Measurements from ENCODE around the gene CAMTA1. TPM values are rescaled to one million over a fixed set of nuclear protein-coding genes. Genes with fewer than 3 reads are reported as not detected.
"Not testable (repeated sequence)": the region's sequence is repeated elsewhere in the genome, so short reads cannot be mapped to it uniquely, and the experiment has no call there.

CAMTA1 gene
- total RNA-seq, 1 experiment from 2014 or later = 50.3 TPM

DNA sequence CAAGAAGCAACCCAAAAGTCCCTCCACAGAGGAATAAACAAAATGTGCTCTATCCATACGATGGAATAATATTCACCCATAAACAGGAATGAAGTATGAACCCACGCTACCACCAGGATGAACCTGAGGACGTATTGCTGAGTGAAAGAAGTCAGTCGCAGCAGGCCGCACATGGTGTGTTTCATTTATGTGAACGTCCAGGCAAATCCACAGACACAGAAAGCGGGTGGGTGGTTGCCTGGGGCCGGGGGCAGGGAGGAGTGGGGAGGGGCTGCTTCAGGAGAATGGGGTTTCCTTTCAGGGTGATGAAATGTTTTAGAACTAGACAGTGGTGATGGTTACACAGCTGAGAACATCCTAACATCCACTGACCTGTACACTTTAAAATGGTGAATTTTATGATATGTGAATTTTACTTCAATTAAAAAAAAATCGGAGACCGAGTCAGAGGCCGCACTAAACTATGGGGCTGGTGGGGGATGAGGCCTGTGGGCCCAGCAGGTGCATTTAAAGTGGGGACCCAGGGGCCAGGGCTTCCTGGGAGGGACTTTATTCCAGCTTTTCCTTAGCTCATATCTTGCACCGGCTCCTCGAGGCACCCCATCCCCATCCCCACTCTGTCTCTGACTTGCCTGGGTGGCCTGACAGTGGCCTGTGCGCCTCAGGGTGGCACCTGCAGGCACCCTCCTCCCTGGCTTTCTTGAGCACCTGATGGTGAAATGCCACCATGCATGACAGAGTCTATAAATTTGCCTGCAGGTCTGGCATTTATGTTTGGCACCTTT lies 593.3 kb downstream of the CAMTA1 start:
- Mint-ChIP-seq H3K27ac (ENCODE audit: unreplicated experiment) (no peak overlapping the region), H3K27me3 (ENCODE audit: unreplicated experiment) (peaks cover 30% of the 10 kb centered on the region), H3K36me3 (ENCODE audit: insufficient read depth, unreplicated experiment) (no peaks in the 10 kb centered on the region), H3K9me3 (ENCODE audit: low read depth, unreplicated experiment) (no peaks in the 10 kb centered on the region), H3K4me1 (ENCODE audit: low read depth, unreplicated experiment) (no peaks in the 10 kb centered on the region), H3K4me3 (ENCODE audit: low read depth, unreplicated experiment) (no peak overlapping the region)
- no peak for DNase-seq
- intact Hi-C loops (cut with micrococcal nuclease; ENCODE audit: unreplicated experiment) = no loop called here
- no TSS peak for BruUV-seq (replicated peaks)
- TF ChIP-seq, protein P1, sequence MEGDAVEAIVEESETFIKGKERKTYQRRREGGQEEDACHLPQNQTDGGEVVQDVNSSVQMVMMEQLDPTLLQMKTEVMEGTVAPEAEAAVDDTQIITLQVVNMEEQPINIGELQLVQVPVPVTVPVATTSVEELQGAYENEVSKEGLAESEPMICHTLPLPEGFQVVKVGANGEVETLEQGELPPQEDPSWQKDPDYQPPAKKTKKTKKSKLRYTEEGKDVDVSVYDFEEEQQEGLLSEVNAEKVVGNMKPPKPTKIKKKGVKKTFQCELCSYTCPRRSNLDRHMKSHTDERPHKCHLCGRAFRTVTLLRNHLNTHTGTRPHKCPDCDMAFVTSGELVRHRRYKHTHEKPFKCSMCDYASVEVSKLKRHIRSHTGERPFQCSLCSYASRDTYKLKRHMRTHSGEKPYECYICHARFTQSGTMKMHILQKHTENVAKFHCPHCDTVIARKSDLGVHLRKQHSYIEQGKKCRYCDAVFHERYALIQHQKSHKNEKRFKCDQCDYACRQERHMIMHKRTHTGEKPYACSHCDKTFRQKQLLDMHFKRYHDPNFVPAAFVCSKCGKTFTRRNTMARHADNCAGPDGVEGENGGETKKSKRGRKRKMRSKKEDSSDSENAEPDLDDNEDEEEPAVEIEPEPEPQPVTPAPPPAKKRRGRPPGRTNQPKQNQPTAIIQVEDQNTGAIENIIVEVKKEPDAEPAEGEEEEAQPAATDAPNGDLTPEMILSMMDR (IDR thresholded peaks at IDR 0.05; ENCODE audit: unreplicated experiment) = no peak
- CTCF ChIA-PET = no interaction called here

DNA sequence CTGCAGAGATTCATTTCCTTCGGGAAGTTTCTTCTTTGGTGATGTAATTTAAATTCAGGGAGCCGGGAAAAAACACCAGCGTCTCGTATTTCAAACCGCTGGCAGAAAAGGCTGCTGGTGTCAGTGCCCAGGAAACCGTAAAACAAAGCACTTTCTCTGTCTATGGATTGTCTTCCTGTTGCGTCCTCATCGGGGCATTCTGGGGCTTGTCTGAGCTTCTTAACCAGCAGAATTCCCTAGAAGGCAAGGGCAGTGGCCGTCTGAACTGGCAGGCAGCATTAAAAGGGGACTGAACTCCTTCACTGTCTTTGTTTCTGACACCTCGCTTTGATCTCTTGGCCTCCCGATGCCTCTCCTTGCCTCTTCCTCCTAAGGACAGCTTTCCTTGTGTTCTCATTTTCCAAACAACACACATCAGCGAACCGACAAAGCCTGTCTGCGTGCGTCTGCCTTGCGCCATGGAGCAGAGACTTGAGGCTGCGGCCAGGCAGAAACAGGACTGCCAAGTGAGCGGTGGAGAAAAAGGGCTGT lies 594.3 kb downstream of the CAMTA1 start:
- BruUV-seq (replicated peaks) = no TSS peak
- Mint-ChIP-seq H3K4me1 (ENCODE audit: low read depth, unreplicated experiment) (no peaks in the 10 kb centered on the region), H3K9me3 (ENCODE audit: low read depth, unreplicated experiment) (no peaks in the 10 kb centered on the region), H3K27ac (ENCODE audit: unreplicated experiment) (no peak overlapping the region), H3K36me3 (ENCODE audit: insufficient read depth, unreplicated experiment) (no peaks in the 10 kb centered on the region), H3K4me3 (ENCODE audit: low read depth, unreplicated experiment) (no peak overlapping the region), H3K27me3 (ENCODE audit: unreplicated experiment) (peaks cover 27% of the 10 kb centered on the region)
- CTCF ChIA-PET = no interaction called here
- no peak for DNase-seq
- TF ChIP-seq, protein P1 (IDR thresholded peaks at IDR 0.05; ENCODE audit: unreplicated experiment) = no peak
- intact Hi-C loops (cut with micrococcal nuclease; ENCODE audit: unreplicated experiment) = no loop called here

DNA sequence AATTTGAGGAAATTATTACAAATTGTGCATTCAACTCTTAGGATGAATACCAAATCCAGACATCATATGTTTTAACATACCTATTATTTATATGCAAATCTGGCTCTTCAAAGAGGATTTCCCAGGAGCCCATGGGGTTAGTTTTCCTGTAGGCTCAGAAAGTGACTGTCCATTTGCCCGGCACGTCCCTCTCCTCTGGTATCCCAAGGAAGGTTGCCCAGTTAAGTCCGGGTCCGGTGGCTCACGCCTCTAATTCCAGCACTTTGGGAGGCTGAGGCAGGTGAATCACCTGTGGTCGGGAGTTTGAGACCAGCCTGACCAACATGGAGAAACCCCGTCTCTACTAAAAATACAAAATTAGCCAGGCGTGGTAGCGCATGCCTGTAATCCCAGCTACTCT lies 594.8 kb downstream of the CAMTA1 start:
- H3K4me3 Mint-ChIP-seq (ENCODE audit: low read depth, unreplicated experiment); BruUV-seq (replicated peaks); CTCF ChIA-PET; H3K4me1 Mint-ChIP-seq (ENCODE audit: low read depth, unreplicated experiment); H3K9me3 Mint-ChIP-seq (ENCODE audit: low read depth, unreplicated experiment); H3K36me3 Mint-ChIP-seq (ENCODE audit: insufficient read depth, unreplicated experiment); intact Hi-C loops (cut with micrococcal nuclease; ENCODE audit: unreplicated experiment); H3K27ac Mint-ChIP-seq (ENCODE audit: unreplicated experiment); DNase-seq: not testable (repeated sequence)
- H3K27me3 Mint-ChIP-seq (ENCODE audit: unreplicated experiment) = peaks cover 23% of the 10 kb centered on the region

DNA sequence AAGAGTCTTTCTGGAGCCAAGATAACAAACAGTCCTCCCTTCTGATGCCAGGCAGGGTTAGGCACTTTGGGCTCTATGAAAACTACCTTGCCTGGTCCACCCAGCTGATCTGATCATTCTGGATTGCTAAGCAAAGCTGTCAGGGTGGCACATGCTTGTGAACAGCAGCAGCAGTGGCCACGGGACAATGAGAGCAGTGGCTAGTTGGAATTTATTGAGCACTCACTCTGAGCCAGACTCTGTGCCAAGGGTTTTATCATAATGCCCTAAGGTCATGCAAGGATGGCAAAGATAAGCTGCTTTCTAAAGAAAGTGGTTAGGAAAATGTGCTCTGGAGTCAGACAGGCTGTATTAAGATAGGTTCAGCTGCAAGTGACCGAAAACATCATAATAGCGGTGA lies 595.5 kb downstream of the CAMTA1 start:
- intact Hi-C loops (cut with micrococcal nuclease; ENCODE audit: unreplicated experiment) = no loop called here
- BruUV-seq (replicated peaks) = no TSS peak

DNA sequence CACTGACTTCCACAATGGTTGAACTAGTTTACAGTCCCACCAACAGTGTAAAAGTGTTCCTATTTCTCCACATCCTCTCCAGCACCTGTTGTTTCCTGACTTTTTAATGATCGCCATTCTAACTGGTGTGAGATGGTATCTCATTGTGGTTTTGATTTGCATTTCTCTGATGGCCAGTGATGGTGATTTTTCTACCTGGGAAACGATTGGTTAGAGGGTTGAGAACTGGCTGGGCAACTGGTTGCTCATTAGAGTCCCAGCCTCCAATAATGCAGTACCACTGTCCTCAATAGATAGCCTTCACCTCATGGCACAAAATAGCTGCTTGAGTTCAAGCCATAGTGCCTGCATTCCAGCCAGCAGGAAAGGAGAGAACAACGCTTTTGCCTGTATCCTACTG lies 596.5 kb downstream of the CAMTA1 start:
- DNase-seq; H3K4me1 Mint-ChIP-seq (ENCODE audit: low read depth, unreplicated experiment); CTCF ChIA-PET: not testable (repeated sequence)

More for the DNA sequence above, 595.5 kb downstream of the CAMTA1 start:
- TF ChIP-seq, protein P1 (IDR thresholded peaks at IDR 0.05; ENCODE audit: unreplicated experiment) = no peak
- Mint-ChIP-seq H3K4me3 (ENCODE audit: low read depth, unreplicated experiment) (no peak overlapping the region), H3K36me3 (ENCODE audit: insufficient read depth, unreplicated experiment) (no peaks in the 10 kb centered on the region), H3K27me3 (ENCODE audit: unreplicated experiment) (peaks cover 23% of the 10 kb centered on the region), H3K4me1 (ENCODE audit: low read depth, unreplicated experiment) (no peaks in the 10 kb centered on the region), H3K9me3 (ENCODE audit: low read depth, unreplicated experiment) (no peaks in the 10 kb centered on the region), H3K27ac (ENCODE audit: unreplicated experiment) (no peak overlapping the region)
- DNase-seq = no peak
- CTCF ChIA-PET = no interaction called here

More for the DNA sequence above, 596.5 kb downstream of the CAMTA1 start:
- H3K9me3 Mint-ChIP-seq (ENCODE audit: low read depth, unreplicated experiment); H3K27ac Mint-ChIP-seq (ENCODE audit: unreplicated experiment); H3K4me3 Mint-ChIP-seq (ENCODE audit: low read depth, unreplicated experiment); BruUV-seq (replicated peaks); intact Hi-C loops (cut with micrococcal nuclease; ENCODE audit: unreplicated experiment); H3K36me3 Mint-ChIP-seq (ENCODE audit: insufficient read depth, unreplicated experiment): not testable (repeated sequence)
- H3K27me3 Mint-ChIP-seq (ENCODE audit: unreplicated experiment) = peaks cover 23% of the 10 kb centered on the region
